ENCODE data around the gene NUDCD3.

- TF ChIP-seq, protein P1, sequence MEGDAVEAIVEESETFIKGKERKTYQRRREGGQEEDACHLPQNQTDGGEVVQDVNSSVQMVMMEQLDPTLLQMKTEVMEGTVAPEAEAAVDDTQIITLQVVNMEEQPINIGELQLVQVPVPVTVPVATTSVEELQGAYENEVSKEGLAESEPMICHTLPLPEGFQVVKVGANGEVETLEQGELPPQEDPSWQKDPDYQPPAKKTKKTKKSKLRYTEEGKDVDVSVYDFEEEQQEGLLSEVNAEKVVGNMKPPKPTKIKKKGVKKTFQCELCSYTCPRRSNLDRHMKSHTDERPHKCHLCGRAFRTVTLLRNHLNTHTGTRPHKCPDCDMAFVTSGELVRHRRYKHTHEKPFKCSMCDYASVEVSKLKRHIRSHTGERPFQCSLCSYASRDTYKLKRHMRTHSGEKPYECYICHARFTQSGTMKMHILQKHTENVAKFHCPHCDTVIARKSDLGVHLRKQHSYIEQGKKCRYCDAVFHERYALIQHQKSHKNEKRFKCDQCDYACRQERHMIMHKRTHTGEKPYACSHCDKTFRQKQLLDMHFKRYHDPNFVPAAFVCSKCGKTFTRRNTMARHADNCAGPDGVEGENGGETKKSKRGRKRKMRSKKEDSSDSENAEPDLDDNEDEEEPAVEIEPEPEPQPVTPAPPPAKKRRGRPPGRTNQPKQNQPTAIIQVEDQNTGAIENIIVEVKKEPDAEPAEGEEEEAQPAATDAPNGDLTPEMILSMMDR (IDR thresholded peaks at IDR 0.05 in 8 of 11, conservative IDR thresholded peaks at IDR 0.05 in 3 of 11), result no peak
- TF ChIP-seq POLR2AphosphoS5 (IDR thresholded peaks at IDR 0.05) (peak in 2 of 3 donors; percentile 44 to 50), POLR2A (IDR thresholded peaks at IDR 0.05) (no peak)
Measured at GRCh38 chr7:44398511-44398911, 91.9 kb downstream of the NUDCD3 start.
